HL-60 (cell line): ENCODE measurements around the gene USP10.

Source experiments
- CTCF ChIP-seq: IDR thresholded peaks from one replicate; pipeline ENCODE4 v1.5.1; 2011; ENCODE audit warnings: low read length, control low read depth, inconsistent platforms; ENCODE audit not compliant: insufficient read depth
- GABPA ChIP-seq: IDR thresholded peaks from 2 replicates; pipeline ENCODE4 v1.6.1; 2012; ENCODE audit warnings: low read depth
- POLR2AphosphoS5 ChIP-seq: IDR thresholded peaks from 2 replicates; pipeline ENCODE4 v1.6.1; 2012; ENCODE audit warnings: low read depth
- REST ChIP-seq: IDR thresholded peaks from 2 replicates; pipeline ENCODE4 v1.6.1; 2012; ENCODE audit warnings: low read depth; ENCODE audit not compliant: insufficient replicate concordance
- SPI1 ChIP-seq: IDR thresholded peaks from 2 replicates; pipeline ENCODE4 v1.6.1; 2012; ENCODE audit warnings: low read depth, mild to moderate bottlenecking, borderline replicate concordance

- TF ChIP-seq CTCF (no peak), GABPA (no peak), POLR2AphosphoS5 (no peak), REST (no peak), SPI1 (no peak)
These were observed 52.8 kb downstream of the USP10 start for GRCh38 chr16:84752600-84752999.
